ENCODE measurements around the gene EEF2K.

Gene EEF2K

DNA sequence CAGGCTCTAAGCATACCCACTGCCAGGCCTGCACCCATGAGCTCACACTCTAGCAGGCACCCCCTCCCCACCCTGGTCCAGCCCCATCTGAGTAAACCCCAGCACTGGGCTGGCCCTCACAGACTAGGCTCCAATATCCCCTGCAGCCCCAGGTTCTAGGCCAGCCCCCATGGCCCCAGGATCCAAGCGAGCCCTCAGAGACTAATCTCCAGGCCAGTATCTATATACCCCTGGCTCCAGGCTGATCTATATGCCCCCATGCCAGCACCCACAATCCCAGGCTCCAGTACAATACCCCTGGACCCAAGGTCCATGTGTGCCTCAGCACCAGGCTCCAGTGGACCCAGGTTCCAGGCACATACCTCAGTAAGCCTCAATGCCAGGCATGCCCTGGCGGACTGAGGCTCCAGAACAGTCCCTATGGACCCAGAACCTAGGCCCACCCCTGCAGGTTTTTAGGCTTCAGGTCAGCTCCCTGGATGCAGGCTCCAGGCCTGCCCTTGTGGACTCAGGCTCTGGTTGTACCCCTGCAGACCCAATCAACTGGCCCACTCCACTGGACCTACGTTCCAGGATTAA is 129.7 kb downstream of the EEF2K start:
- DNase-seq (ENCODE audit: low spot score): no peak
- Histone ChIP-seq H3K27ac (no peak overlapping the region), H3K4me3 (no peak overlapping the region)
- TF ChIP-seq, protein P1, sequence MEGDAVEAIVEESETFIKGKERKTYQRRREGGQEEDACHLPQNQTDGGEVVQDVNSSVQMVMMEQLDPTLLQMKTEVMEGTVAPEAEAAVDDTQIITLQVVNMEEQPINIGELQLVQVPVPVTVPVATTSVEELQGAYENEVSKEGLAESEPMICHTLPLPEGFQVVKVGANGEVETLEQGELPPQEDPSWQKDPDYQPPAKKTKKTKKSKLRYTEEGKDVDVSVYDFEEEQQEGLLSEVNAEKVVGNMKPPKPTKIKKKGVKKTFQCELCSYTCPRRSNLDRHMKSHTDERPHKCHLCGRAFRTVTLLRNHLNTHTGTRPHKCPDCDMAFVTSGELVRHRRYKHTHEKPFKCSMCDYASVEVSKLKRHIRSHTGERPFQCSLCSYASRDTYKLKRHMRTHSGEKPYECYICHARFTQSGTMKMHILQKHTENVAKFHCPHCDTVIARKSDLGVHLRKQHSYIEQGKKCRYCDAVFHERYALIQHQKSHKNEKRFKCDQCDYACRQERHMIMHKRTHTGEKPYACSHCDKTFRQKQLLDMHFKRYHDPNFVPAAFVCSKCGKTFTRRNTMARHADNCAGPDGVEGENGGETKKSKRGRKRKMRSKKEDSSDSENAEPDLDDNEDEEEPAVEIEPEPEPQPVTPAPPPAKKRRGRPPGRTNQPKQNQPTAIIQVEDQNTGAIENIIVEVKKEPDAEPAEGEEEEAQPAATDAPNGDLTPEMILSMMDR (IDR thresholded peaks at IDR 0.05): no peak

DNA sequence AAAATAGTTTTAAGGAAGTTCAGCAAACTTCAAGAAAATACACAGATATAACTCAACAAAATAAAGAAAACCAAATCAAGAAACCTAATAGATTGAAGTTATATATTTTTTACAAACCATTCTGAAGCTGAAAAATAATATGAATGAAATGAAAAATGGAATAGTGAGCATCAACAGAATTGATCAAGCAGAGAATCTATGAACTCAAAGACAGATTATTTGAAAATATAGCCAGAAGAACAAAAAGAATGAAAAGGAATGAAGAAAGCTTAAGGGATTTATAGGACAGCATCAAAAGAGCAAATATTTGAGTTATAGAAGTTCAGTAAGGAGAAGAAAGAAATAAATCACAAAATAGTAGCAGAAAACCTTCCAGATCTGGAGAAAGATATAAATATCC is 130.5 kb downstream of the EEF2K start:
- DNase-seq (ENCODE audit: low spot score): no peak
- no peak overlapping the region for H3K4me3 ChIP-seq
- no peak overlapping the region for H3K27ac ChIP-seq
- TF ChIP-seq, protein P1 (IDR thresholded peaks at IDR 0.05): no peak

- no peak overlapping the region for H3K27ac ChIP-seq
- TF ChIP-seq, protein P1 (IDR thresholded peaks at IDR 0.05): no peak
- no peak for DNase-seq (ENCODE audit: low spot score)
- no peak overlapping the region for H3K4me3 ChIP-seq
These were observed 131.0 kb downstream of the EEF2K start for GRCh38 chr16:22337045-22337444.

- TF ChIP-seq, protein P1 (IDR thresholded peaks at IDR 0.05): no peak
- DNase-seq (ENCODE audit: low spot score): no peak
- Histone ChIP-seq H3K27ac (no peak overlapping the region), H3K4me3 (no peak overlapping the region)
These were observed 132.0 kb downstream of the EEF2K start for GRCh38 chr16:22337849-22338635.
